Ramos (cell line): ENCODE results near the gene CTDNEP1.

Source experiments
- in situ Hi-C: fragments of 300-500 bp; cut with MboI; formaldehyde crosslinking; loops from one replicate; pipeline ENCODE4 v1.14.3; 2022; ENCODE audit warnings: low sequenced_read_pairs; ENCODE audit not compliant: unreplicated experiment

CTDNEP1 gene

DNA sequence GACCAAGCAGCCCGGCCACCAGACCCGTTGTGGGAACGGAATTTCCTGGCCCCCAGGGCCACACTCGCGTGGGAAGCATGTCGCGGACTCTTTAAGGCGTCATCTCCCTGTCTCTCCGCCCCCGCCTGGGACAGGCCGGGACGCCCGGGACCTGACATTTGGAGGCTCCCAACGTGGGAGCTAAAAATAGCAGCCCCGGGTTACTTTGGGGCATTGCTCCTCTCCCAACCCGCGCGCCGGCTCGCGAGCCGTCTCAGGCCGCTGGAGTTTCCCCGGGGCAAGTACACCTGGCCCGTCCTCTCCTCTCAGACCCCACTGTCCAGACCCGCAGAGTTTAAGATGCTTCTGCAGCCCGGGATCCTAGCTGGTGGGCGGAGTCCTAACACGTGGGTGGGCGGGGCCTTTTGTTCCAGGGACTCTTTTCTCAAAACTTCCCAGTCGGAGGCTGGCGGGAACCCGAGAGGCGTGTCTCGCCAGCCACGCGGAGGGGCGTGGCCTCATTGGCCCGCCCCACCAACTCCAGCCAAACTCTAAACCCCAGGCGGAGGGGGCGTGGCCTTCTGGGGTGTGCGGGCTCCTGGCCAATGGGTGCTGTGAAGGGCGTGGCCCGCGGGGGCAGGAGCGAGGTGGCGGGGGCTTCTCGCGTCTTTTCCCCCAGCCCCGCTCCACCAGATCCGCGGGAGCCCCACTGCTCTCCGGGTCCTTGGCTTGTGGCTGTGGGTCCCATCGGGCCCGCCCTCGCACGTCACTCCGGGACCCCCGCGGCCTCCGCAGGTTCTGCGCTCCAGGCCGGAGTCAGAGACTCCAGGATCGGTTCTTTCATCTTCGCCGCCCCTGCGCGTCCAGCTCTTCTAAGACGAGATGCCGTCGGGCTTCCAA, 29.8 kb upstream of the CTDNEP1 start, which contains the start of gene SLC2A4:
SLC2A4 (plus strand) TSS at position 645 of the 879 bp plus-strand sequence; CDS start at position 862, 217 bp downstream.
- in situ Hi-C loops, result no loop called here

DNA sequence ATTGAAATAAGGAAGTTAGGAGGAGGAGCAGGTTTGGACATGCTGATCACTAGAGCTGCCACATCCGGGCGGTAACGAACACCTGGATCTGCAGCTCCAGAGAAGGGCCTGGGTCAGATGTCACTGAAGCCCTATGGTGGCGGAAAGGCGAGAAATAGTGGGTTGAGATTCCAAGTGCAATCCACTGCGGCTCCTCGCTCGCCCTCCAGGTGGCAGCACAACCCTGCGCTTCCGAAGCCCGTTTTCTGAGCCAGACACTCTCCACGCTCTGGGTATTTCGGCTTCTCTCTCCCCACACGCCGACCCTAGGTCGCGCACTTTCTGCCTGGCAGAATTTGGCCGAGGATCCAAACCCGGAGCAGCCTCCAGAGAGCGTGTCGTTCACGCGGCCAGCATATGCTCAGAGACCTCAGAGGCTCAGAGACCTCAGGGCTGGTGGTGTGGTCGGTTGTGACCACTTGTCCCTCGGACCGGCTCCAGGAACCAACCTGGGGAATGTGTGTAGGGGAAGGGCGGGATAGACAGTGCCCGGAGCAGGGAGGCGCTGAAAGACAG, 29.1 kb upstream of the CTDNEP1 start:
- in situ Hi-C loops, result no loop called here

DNA sequence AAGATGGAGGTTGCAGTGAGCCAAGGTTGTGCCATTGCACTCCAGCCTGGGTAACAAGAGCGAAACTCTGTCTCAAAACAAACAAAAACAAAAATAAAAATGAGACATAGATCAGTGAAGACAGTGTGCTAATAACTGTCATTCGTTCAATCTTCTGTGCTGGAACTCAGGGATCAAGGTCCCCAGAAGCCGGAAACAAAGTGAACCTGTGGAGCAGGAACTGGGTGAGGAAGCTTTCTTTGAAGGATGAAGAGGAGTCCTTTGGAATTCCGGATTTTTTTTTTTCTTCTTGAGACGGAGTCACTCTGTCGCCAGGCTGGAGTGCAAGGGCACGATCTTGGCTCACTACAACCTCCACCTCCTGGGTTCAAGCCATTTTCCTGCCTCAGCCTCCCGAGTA, 27.9 kb upstream of the CTDNEP1 start:
- in situ Hi-C loops, result loop anchor here (10.0 kb wide), 1 partner anchor 65 kb away; no protein-coding TSS in a partner anchor

DNA sequence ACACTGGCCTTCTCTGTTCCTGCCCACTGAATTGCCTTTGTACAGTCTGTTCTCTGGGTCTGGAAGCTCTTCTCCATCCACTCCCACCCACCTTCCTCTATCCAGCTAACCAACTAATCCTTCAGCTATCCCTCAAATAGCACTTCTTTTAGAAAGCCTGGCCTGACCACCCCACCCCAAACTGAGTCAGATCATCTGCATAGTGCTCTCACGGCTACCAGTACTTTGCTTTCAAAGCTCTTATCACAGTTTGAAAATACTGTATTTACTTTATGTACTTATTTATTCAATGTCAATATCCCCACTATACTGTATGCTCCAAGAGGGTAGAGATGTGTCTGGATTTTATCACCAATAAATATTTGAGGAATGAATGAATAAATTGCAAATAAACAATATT, 15.2 kb upstream of the CTDNEP1 start:
- in situ Hi-C loops, result no loop called here

DNA sequence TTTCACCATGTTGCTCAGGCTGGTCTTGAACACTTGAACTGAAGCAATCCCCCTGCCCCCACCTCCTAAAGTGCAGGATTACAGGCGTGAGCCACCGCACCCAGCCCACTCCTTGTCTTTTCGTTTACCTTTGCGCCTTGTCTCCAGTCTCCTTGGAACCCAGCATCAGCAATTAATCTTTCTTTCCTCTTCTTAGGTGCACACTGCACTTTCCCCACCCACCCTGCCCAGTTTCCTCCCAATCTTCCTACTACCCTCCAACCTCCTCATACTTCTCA, 12.2 kb upstream of the CTDNEP1 start:
- in situ Hi-C loops, result no loop called here

DNA sequence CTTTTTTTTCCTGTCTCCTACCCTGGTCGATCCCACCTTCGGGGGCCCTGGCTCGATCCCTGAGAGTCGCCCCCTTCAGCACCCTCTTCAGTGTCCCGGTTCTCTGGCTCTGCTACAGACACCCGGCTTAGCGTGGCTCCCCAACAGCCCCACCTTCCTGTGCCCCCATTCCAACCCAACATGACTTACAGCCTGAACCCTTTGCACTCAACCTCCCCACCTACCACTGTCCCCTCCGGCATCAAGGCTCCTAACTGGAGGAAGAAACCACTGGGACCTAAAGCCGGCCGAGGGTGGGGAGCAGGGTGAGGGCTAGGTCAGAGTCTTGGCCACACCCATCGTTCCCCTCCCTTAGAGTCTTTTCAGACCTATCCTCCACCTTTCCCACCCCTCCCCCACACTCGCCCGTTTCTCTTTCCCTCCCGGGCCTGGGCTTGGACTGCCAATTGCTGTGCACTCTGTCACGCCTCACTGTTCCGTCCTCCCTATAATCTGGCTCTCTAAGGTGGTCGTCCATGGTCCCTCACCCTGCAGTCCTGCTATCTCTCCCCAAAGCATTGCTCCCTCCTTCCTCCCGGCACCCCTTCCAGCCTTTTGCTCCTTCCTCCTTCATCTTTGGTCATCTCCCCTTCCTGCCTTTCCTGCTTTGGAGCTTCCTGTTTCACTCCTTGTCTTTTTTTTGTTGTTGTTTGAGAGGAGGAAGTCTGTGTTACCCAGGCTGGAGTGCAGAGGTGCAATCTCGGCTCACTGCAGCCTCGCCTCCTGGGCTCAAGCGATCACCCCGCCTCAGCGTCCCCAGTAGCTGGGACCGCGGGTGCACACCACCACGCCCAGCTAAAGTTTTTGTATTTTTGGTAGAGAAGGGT, 11.6 kb upstream of the CTDNEP1 start:
- in situ Hi-C loops, result no loop called here

DNA sequence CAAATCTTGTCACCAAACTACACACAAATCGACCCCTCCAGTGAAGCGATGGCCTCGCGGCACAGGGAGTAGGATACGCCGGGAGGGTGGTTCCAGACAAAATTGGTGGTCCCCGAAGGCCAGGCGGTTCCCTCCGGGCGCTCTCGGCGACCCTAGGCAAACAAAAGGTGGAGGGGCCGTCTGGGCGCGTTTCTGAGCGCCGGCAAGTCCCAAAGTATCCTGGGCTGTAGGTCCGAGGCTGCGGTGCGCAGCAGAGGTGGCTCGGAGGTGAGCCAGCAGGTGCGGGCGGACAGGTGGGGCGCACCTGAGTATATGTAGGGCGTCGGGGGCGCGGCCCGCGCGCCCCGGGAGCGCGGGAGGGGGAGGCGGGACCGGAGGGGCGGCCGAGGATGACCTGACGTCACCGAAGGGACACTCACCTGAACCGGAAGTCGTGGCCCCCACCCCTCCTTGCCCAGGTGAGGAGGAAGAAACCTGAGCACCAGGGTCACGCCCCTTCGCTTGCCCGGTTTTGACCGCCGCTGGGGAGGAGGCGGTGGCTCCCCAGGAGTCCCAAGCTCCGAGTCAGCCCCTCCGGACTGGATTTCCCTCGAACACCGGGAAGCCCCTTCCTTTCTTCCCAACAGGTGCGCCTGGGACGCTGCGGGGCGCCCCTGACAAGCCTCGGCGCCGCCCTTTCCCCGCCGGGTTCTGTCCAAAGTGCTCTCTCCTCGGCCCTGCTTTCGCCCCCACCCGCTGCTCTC, 10.8 kb upstream of the CTDNEP1 start, which contains the start of gene CLDN7:
CLDN7 (minus strand) TSS at position 287 of the 743 bp plus-strand sequence. CDS start 435 bp downstream, outside the sequence.
- in situ Hi-C loops, result no loop called here

DNA sequence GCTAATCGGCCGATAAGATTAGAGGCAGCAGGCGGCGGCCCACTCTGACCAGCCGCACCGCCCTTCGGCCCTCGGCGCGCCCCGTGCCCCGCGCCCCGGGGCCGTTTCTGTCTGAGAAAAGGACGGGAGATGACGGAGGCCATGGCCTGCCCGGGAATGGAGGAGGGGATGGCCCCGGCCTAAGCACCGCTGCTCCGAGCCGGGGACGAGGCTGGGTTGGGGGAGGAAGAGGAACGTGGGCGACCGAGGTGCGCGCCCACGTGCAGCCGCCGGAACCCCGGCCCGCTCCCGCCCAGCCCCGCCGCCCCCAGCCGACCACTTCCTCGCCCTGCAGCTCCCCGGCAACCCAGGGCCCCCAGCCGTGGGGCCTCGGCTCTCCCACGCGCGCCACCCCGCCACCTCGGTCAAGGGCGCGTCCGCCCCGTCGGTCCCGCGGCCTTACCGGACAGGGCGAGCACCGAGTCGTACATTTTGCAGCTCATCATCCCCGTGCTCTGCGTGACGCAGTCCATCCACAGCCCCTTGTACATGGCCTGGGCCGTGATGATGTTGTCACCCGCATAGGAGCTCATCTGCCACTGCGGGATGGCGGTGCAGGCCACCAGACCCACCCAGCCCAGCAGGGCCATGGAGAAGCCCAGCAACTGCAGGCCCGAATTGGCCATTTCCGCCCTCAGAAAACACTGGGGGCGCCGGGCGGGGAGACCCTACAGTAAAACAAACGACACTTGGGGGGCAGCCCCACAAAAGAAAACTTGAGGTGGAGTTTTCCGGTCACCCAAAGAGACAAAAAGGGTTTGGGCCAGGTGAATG, 10.1 kb upstream of the CTDNEP1 start:
- in situ Hi-C loops, result no loop called here

DNA sequence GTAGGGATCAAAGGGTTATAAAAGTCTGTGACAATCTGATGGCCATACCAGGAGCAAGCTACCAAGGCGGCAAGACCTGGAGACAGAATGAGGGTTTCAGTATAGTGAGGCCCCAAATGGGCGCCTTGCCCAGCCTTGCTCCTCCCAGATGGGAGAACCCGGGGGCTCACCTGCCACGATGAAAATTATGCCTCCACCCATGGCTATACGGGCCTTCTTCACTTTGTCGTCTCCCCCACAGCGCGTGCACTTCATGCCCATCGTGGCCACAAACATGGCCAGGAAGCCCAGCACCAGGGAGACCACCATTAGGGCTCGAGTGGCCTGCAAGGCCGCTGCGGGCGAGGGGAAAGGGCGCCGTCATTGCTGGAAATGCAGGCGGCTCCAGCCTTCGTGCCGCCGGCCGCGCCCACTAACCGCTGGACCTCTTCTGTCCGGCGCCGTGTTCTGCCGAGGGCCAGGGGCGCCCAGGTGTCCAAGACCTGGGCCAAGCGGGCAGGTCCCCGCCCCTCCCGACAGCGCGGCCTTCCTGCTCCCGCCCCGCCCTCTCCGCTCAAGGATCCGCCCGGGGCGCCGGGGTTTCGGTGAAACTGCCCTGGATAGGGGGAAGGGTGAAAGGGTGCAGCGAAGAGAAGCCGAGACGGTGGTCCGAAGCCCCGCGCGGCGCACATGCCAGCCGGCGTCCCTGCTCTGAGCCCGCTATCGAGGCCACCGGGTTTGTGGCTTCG, 9.3 kb upstream of the CTDNEP1 start:
- in situ Hi-C loops, result no loop called here

DNA sequence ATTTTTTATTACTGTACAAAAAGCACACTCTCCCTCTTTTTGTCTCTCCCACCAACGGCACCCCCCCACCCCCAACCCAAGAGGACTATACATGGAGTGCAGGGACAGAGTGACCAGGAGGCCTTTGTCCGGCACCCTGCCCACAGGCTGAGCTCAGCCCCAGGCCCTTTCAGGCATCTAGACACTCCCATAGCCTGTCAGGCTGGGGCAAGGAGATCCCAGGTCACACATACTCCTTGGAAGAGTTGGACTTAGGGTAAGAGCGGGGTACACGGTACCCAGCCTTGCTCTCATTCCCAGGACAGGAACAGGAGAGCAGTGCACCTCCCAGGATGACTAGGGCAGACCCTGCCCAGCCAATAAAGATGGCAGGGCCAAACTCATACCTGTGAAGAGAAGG, 8.6 kb upstream of the CTDNEP1 start:
- in situ Hi-C loops, result no loop called here

DNA sequence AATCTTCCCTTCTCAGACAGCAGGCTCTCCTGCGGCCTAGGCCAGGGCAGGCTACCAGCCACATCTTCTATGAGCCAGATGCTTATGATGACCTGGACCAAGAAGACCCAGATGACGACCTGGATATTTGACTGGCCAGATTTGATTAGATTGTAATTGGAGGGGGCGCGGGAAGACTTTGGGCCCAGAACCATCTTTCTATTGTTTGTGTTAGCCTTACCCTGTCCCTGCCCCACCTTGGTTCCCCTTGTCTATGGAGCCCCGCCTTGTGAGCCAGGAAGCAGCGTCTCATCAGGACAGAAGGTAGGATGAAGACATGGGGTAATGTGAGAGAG, 8.0 kb upstream of the CTDNEP1 start:
- in situ Hi-C loops, result no loop called here

DNA sequence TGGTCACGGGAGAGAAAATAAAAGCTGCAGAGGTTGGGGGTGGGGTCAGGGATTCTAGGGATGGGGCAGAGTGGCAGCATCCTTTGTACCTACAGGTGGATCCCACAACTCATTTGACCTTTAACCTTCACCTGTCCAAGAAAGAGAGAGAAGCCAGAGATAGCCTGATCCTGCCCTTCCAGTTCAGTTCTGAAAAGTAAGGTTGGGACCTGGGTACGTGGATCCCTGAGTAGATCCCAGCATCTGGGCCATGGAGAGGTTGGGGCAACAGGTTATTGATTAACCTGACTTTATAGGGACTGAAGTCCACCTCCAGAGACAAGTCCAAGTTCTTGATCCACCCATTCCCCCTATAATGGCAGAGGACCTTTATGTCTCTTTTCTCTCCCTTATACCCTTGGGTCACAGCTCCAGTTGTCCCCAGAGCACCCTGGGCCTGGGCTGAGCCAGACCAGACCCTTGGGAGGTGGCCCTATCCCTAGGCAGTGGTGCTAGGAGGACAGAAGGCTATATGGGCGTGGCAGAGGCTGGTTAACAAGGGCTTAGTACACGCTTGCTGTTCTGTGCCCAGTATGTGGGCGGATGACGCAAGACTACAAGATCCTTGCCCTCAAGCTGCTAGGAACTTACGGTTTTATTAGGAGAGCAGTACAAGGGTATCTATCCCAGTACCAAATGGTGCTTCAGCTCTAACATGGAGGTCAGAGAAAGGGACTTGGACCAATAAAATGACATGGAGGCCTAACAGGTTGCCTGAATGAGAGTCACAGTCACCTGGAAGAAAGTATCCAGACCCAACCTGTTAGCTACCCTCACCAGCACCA, 7.4 kb upstream of the CTDNEP1 start:
- in situ Hi-C loops, result no loop called here

DNA sequence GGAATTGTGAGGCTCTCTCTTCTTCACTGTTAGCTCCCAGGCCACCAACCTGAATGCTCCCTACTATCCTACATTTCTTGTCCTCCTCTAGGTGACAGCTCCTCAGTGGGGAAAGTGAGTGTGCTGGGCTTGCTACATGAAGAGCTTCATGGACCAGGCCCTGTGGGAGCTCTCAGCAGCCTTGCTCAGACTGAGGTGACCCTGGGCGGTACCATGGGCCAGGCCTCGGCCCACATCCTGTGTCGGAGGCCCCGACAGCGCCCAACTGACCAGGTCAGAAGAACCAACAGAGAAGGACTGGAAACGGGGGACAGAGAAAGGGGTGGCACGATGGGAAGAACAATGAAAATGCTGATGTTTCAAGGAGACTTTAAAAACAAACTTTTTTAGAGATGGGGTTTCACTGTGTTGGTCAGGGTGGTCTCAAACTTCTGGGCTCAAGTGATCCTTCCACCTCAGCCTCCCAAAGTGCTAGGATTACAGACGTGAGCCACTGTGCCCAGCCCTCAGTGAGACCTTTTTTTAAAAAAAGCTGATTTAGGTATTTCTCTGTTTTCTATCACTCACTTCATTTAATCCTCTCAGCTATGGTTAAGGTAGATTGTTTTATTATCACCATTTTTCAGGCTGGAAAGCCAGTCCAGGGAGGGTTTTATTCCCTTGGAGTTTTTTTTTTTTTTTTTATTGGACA, 5.4 kb upstream of the CTDNEP1 start:
- in situ Hi-C loops, result no loop called here

DNA sequence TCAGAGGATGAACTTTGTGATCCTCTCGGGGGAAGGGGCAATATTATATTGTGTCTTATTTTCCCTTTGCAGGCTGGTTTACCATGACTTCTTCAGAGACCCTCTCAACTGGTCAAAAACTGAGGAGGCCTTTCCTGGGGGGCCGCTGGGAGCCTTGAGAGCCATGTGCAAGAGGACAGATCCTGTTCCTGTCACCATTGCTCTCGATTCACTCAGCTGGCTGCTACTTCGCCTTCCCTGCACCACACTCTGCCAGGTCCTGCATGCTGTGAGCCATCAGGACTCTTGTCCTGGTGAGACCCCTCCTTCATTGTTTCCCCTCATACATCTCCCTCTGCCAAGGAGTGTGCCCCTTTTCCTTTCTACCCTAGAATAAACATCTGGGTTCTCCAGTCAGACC, 3.0 kb upstream of the CTDNEP1 start:
- in situ Hi-C loops, result no loop called here

DNA sequence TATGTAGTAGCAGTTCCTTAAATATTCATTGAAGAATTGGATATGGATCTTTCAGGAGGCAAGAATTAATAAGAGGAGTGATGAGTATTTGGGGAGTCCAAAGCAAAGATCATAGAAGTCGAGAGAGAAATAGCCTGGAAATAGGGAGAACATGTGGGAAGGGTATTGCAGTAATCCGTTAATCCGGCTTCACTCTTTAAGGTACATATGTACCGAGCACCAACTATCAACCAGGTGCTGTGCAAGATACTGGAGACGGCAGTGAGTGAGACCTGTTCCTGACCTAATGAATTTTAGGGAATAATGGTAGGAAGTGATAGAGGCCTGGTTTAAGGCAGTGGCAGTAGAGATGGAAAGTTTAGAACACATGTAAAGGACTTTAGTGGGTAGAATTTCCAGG, 1.5 kb upstream of the CTDNEP1 start:
- in situ Hi-C loops, result no loop called here

DNA sequence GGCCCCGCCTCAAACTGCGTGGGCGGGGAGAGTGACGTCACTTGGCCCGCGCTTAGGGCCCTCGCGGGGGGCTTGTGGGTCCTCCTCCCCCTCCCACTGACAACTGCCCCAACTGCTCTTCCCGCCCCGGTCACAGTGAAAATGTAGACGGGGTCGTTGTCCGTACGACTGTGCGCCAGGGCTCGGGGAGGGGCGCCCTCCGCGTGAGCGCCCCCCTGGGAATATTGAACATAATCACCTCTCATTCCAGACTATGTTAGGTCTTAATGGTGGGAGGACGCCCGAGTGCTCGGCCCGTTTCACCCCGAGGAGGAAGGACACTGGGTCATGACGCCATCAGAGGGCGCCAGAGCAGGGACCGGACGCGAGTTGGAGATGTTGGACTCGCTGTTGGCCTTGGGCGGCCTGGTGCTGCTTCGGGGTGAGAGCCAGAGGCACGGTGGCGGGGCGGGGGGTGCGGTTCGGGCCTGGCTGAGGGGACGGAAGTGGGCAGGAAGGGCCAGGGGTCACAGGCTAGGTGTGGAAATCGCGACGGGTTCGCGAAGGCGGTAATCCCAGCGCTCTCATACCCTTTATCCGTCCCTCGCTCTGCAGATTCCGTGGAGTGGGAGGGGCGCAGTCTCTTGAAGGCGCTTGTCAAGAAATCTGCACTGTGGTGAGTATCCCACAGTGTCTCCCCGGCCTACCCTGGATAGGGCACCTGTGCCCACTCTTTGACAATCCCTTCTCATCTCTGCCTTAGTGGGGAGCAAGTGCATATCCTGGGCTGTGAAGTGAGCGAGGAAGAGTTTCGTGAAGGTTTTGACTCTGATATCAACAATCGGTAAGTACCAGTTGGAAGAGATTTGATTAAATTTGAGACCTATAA, 876 bp upstream of the CTDNEP1 start, which contains the start of gene ELP5:
ELP5 (plus strand) TSS at position 40 of the 868 bp plus-strand sequence; CDS start at position 376, 336 bp downstream.
- in situ Hi-C loops, result no loop called here
